ENCODE data around the gene IL17B. TPM values are rescaled to one million over a fixed set of nuclear protein-coding genes. Genes with fewer than 3 reads are reported as not detected.
A peak's percentile ranks its signal among the peaks of the same experiment; 100 is the strongest.

Gene IL17B
- total and polyA plus RNA-seq, 2 donors (not counting 3 experiments of a cell fraction or from before 2014, with no cell fraction given): not detected

GRCh38 chr5:149367249-149367971, 11.7 kb downstream of the IL17B start:
- H3K27ac ChIP-seq (ENCODE audit: insufficient read depth, low read depth, low read length): no peak overlapping the region
- H3K36me3 ChIP-seq (ENCODE audit: control insufficient read depth in 2 of 2, extremely low read depth in 1 of 2, insufficient read depth in 2 of 2, low read length in 2 of 2): no peaks in the 10 kb centered on the region
- dilution Hi-C loops (cut with MboI; ENCODE audit: extremely low pct_ligation_motif_present, low sequenced_read_pairs): no loop called here
- H3K9me1 ChIP-seq (replicated peaks; ENCODE audit: control insufficient read depth, extremely low read depth, insufficient read depth, low read length): no peaks in the 10 kb centered on the region
- DNase-seq (ENCODE audit: low read depth, low spot score) (peak; percentile 64), FAIRE-seq (peak; percentile 95)
- intact Hi-C loops (cut with micrococcal nuclease): loop anchor here (1.0 kb wide), 3 partner anchors 50 to 102 kb away; no protein-coding TSS in a partner anchor
- H3K27me3 ChIP-seq (ENCODE audit: control insufficient read depth in 2 of 2, insufficient read depth in 2 of 2, low read length in 2 of 2): no peaks in the 10 kb centered on the region
- no peak overlapping the region for H2AFZ ChIP-seq (ENCODE audit: low read depth, low read length)
- BruUV-seq (replicated peaks): no TSS peak
- TF ChIP-seq POLR2A (IDR thresholded peaks at IDR 0.05; ENCODE audit: low read depth, low read length) (no peak), FOS (IDR thresholded peaks at IDR 0.05; ENCODE audit: borderline replicate concordance, insufficient read depth, low read length) (no peak), CTCF (IDR thresholded peaks at IDR 0.05; ENCODE audit: extremely low read depth in 1 of 2, insufficient read depth in 1 of 2, low read depth in 1 of 2, low read length in 2 of 2) (peak; percentile 76 to 83), MYC (IDR thresholded peaks at IDR 0.05; ENCODE audit: low read depth, low read length) (no peak), GATA2 (IDR thresholded peaks at IDR 0.05; ENCODE audit: insufficient read depth, insufficient read length, low read depth, low read length) (no peak), EZH2 (IDR thresholded peaks at IDR 0.05; ENCODE audit: borderline replicate concordance, low read depth, low read length, severe bottlenecking) (no peak), JUN (IDR thresholded peaks at IDR 0.05; ENCODE audit: borderline replicate concordance, insufficient read depth, insufficient read length, low read depth) (no peak), MAX (IDR thresholded peaks at IDR 0.05; ENCODE audit: insufficient read depth, insufficient read length) (no peak)
- POLR2A ChIA-PET: interaction anchor here (1.5 kb wide), 1 partner anchor 10 kb away, joined by 3 read pairs; the partner anchor contains the start of gene PCYOX1L
- H4K20me1 ChIP-seq (replicated peaks; ENCODE audit: control insufficient read depth, extremely low read depth, insufficient read depth, low read length): no peaks in the 10 kb centered on the region
- no peaks in the 10 kb centered on the region for H3K9me3 ChIP-seq (replicated peaks; ENCODE audit: control insufficient read depth, insufficient read depth, low read length)
- H3K79me2 ChIP-seq (ENCODE audit: control insufficient read depth, insufficient read depth, low read length): no peaks in the 10 kb centered on the region
- H3K4me1 ChIP-seq (ENCODE audit: control insufficient read depth, extremely low read depth, insufficient read depth, low read length): no peaks in the 10 kb centered on the region
- CTCF ChIA-PET: interaction anchor here (0.6 to 5.7 kb wide), 52 partner anchors 8 to 636 kb away, joined by 3 to 131 read pairs (median 5); partner anchors contain the start of genes AFAP1L1, GRPEL2, IL17B and PCYOX1L
- H3K4me3 ChIP-seq (replicated peaks in 1 of 3; ENCODE audit: insufficient read depth in 1 of 3, low read depth in 1 of 3, low read length in 3 of 3): no peak overlapping the region
- no peak overlapping the region for H3K4me2 ChIP-seq (ENCODE audit: insufficient read depth, low read length)
- H3K9ac ChIP-seq (replicated peaks; ENCODE audit: extremely low read depth, insufficient read depth, low read length): no peak overlapping the region

Measured in endothelial cell of umbilical vein (primary cell).